Measurements from ENCODE around the gene SORT1. TPM values are rescaled to one million over a fixed set of nuclear protein-coding genes. Genes with fewer than 3 reads are reported as not detected.
"Not testable (repeated sequence)": the region's sequence is repeated elsewhere in the genome, so short reads cannot be mapped to it uniquely, and the experiment has no call there.

Gene SORT1
- total RNA-seq, 2 experiments from 2014 or later: 10.8 to 14.0 TPM

- H3K4me3 Mint-ChIP-seq: no peak overlapping the region
- CTCF ChIA-PET: interaction anchor here (0.7 to 8.8 kb wide), 8 partner anchors 9 to 196 kb away, joined by 3 to 166 read pairs (median 4); no protein-coding TSS in a partner anchor
- peaks cover 4% of the 10 kb centered on the region for H3K36me3 Mint-ChIP-seq (ENCODE audit: low read depth)
- H3K27me3 Mint-ChIP-seq (ENCODE audit: low read depth): peaks cover 37% of the 10 kb centered on the region
- H3K27ac Mint-ChIP-seq: no peak overlapping the region
- peaks cover 44% of the 10 kb centered on the region for H3K4me1 Mint-ChIP-seq (ENCODE audit: low read depth)
- POLR2A ChIA-PET: no interaction called here
- ATAC-seq (no peak), DNase-seq (no peak)
- H3K9me3 Mint-ChIP-seq (ENCODE audit: insufficient read depth): no peaks in the 10 kb centered on the region
Observed at GRCh38 chr1:109395602-109396512, 1.9 kb downstream of the SORT1 start.

DNA sequence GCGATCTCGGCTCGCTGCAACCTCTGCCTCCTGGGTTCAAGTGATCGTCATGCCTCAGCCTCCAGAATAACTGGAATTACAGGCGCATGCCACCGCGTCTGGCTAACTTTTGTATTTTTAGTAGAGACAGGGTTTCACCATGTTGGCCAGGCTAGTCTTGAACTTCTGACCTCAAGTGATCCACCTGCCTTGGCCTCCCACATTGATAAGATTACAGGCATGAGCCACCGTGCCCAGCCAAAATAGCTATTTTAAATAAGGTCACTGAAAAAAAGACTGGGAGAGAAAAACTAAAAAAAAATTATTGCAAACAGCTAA lies 2.5 kb downstream of the SORT1 start:
- peaks cover 40% of the 10 kb centered on the region for H3K27me3 Mint-ChIP-seq (ENCODE audit: low read depth)
- H3K4me1 Mint-ChIP-seq (ENCODE audit: low read depth): peaks cover 44% of the 10 kb centered on the region
- H3K36me3 Mint-ChIP-seq (ENCODE audit: low read depth); H3K9me3 Mint-ChIP-seq (ENCODE audit: insufficient read depth); H3K4me3 Mint-ChIP-seq; DNase-seq; H3K27ac Mint-ChIP-seq; POLR2A ChIA-PET; ATAC-seq: not testable (repeated sequence)
- CTCF ChIA-PET: interaction anchor here (0.7 to 8.8 kb wide), 3 partner anchors 64 to 131 kb away, joined by 3 to 166 read pairs (median 4); no protein-coding TSS in a partner anchor

DNA sequence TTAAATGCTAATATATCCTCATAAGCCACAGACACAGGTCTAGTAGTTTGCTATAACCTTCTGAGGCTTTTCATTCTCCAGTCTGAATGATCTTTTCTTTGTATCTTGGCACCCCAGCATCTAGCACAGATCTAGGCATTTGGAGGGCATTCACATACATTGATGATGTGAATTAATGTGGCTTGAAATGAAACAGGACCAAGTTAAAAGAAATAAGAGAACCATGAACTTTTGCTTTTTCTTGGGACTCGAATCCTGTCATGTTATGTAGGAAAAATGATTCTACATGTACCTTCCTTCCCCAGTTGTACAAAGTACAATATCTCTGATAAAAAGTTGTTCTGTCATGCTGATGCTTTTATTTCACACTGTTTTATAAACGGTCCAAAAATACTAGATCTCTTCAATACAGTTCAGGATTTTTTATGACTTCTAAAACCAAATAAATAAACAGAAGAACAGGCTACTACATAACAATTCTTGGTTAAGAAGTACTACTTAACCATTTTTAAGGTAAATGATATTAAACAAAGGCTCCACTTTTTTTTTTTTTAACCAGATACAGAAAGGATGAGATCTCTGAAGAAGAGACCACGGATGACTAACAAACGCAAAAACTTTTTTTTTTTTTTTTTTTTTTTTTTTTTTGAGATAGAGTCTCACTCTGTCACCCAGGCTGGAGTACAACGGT lies 3.0 kb downstream of the SORT1 start:
- peaks cover 49% of the 10 kb centered on the region for H3K4me1 Mint-ChIP-seq (ENCODE audit: low read depth)
- CTCF ChIA-PET: interaction anchor here (0.9 to 8.8 kb wide), 3 partner anchors 117 to 130 kb away, joined by 4 to 166 read pairs (median 7); no protein-coding TSS in a partner anchor
- no peak for ATAC-seq

DNA sequence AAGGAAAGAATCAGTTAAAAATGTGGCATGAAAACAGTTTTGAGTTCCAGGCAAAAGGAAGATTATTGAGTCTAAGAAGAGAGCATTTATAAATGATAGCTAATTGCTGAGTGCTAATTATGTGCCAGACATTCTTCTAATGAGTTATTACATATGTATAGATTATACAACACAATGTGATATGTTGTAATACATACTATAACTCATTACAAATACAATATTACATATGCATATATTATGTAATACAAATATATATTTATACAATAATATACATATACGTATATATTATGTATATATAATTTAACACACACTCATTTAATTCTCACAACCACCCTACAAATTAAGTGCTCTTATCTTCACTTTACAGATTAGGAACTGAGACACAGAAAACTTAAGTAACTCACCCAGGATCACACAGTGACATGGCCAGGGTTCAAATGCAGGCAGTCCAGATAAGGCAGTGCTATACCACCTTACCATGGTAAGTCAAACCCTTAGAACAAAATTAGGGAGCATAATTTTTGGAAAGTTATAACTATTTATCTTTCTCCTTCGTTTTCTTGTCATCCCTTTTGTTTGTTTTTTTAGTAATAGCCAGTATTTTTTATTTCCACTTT lies 4.0 kb downstream of the SORT1 start:
- CTCF ChIA-PET: interaction anchor here (1.3 to 1.7 kb wide), 2 partner anchors 23 to 116 kb away, joined by 3 to 7 read pairs; no protein-coding TSS in a partner anchor
- no peak for ATAC-seq
- Mint-ChIP-seq H3K4me1 (ENCODE audit: low read depth) (peaks cover 46% of the 10 kb centered on the region), H3K27ac (no peak overlapping the region), H3K9me3 (ENCODE audit: insufficient read depth) (no peaks in the 10 kb centered on the region), H3K36me3 (ENCODE audit: low read depth) (peaks cover 3% of the 10 kb centered on the region), H3K4me3 (no peak overlapping the region), H3K27me3 (ENCODE audit: low read depth) (peaks cover 48% of the 10 kb centered on the region)
- POLR2A ChIA-PET: no interaction called here
- DNase-seq: no peak

More for the DNA sequence above, 3.0 kb downstream of the SORT1 start:
- H3K4me3 Mint-ChIP-seq: no peak overlapping the region
- H3K36me3 Mint-ChIP-seq (ENCODE audit: low read depth): peaks cover 3% of the 10 kb centered on the region
- peaks cover 44% of the 10 kb centered on the region for H3K27me3 Mint-ChIP-seq (ENCODE audit: low read depth)
- DNase-seq: no peak
- H3K27ac Mint-ChIP-seq: no peak overlapping the region
- H3K9me3 Mint-ChIP-seq (ENCODE audit: insufficient read depth): no peaks in the 10 kb centered on the region
- POLR2A ChIA-PET: no interaction called here

DNA sequence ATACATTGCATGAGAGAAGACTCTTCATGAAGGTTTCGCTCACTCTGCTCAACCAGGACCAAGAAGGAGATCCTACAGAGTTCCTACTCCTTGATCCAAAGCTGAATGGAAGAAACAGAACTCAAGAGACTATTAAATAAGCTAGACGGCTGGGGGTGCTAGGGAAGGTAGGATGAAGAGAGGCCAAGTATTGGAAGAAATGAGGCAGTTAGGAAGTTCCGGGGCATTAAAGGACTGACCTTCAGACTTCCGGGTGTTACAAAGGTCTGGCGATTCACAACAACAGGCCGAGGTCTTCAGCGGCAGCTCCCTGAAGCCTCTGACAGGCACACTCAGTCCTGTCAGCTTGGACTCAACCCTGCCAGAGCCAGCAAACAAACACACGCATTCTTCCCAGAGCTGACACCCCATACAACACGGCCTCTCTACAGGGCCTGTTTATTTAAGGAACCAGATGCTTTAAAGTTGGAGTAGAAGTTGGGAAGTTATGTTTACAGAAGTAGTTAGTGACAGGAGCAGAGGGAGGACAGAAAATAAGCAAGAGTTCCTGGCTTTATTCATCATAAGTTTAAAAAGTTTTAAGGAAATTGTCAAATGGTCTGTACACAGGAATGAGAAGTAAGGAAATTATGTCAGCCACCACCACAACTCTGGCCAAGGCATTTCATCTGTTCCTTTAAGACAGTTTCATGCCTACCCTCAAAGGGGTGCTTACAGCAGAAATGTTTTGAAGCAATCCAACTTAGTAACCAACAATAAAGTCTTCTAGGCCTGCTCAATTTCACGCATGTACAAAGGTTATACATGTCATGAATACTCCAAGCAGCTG lies 4.7 kb downstream of the SORT1 start:
- ChIA-PET CTCF (interaction anchor here (1.3 to 2.4 kb wide), 4 partner anchors 22 to 140 kb away, joined by 3 to 8 read pairs (median 6); no protein-coding TSS in a partner anchor), POLR2A (no interaction called here)
- Mint-ChIP-seq H3K36me3 (ENCODE audit: low read depth) (peaks cover 3% of the 10 kb centered on the region), H3K27me3 (ENCODE audit: low read depth) (peaks cover 50% of the 10 kb centered on the region), H3K4me1 (ENCODE audit: low read depth) (peaks cover 39% of the 10 kb centered on the region), H3K4me3 (no peak overlapping the region), H3K27ac (no peak overlapping the region), H3K9me3 (ENCODE audit: insufficient read depth) (no peaks in the 10 kb centered on the region)
- DNase-seq (no peak), ATAC-seq (no peak)

- Mint-ChIP-seq H3K4me3 (no peak overlapping the region), H3K4me1 (ENCODE audit: low read depth) (peaks cover 38% of the 10 kb centered on the region), H3K9me3 (ENCODE audit: insufficient read depth) (no peaks in the 10 kb centered on the region), H3K36me3 (ENCODE audit: low read depth) (peaks cover 3% of the 10 kb centered on the region), H3K27me3 (ENCODE audit: low read depth) (peaks cover 50% of the 10 kb centered on the region), H3K27ac (no peak overlapping the region)
- DNase-seq: no peak
- no peak for ATAC-seq
- ChIA-PET POLR2A (no interaction called here), CTCF (interaction anchor here (0.6 to 2.4 kb wide), 4 partner anchors 7 to 279 kb away, joined by 3 to 11 read pairs (median 7); no protein-coding TSS in a partner anchor)
Observed at GRCh38 chr1:109392037-109392787, 5.5 kb downstream of the SORT1 start.

DNA sequence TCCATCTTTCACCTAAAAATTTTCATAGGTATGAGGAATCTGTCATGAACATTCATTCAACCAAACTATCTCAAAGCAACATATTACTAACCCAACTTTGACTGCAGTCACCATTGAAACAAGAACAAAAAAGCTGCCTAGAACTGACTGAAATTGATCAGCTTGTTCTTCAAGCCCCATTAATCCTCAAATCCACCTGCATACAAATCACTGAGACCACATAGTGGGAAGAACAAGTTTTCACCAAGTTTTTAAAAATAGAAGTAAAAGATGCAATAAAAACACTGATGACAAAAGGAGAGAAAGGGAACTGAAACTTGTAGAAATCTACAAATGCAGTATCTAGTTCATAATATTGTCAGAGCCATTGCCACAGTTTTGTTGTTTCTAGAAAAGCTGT lies 6.1 kb downstream of the SORT1 start:
- H3K27ac Mint-ChIP-seq: no peak overlapping the region
- no peaks in the 10 kb centered on the region for H3K36me3 Mint-ChIP-seq (ENCODE audit: low read depth)
- no peak overlapping the region for H3K4me3 Mint-ChIP-seq
- H3K4me1 Mint-ChIP-seq (ENCODE audit: low read depth): peaks cover 34% of the 10 kb centered on the region
- POLR2A ChIA-PET: no interaction called here
- ATAC-seq: no peak
- H3K27me3 Mint-ChIP-seq (ENCODE audit: low read depth): peaks cover 45% of the 10 kb centered on the region
- no peaks in the 10 kb centered on the region for H3K9me3 Mint-ChIP-seq (ENCODE audit: insufficient read depth)
- CTCF ChIA-PET: interaction anchor here (1.7 to 2.4 kb wide), 4 partner anchors 8 to 141 kb away, joined by 3 to 11 read pairs (median 7); no protein-coding TSS in a partner anchor
- DNase-seq: no peak

DNA sequence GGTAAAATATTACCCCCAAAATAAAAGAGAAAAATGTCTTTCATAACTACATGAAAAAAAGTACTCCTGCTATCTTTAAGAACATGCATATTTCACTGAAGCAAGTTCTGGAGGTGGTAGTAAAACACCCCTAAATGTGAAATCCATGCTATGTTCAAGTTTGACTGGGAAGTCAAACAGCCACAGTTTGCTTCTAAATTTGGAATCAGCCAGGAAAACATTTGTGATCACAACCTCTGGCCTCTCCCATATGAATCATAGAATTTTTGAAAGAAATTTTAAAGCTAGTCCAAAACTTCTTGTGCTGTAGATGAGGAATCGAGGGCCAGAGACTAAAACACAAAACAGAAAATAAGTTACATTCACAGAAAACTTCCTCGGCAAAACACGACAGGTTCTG lies 6.6 kb downstream of the SORT1 start:
- Mint-ChIP-seq H3K27ac (no peak overlapping the region), H3K4me1 (ENCODE audit: low read depth) (peaks cover 32% of the 10 kb centered on the region), H3K36me3 (ENCODE audit: low read depth) (no peaks in the 10 kb centered on the region), H3K4me3 (no peak overlapping the region), H3K27me3 (ENCODE audit: low read depth) (peaks cover 40% of the 10 kb centered on the region), H3K9me3 (ENCODE audit: insufficient read depth) (no peaks in the 10 kb centered on the region)
- ChIA-PET CTCF (interaction anchor here (0.7 to 2.4 kb wide), 6 partner anchors 8 to 142 kb away, joined by 3 to 11 read pairs (median 4); no protein-coding TSS in a partner anchor), POLR2A (interaction anchor here (0.7 kb wide), 1 partner anchor 109 kb away, joined by 3 read pairs; no protein-coding TSS in a partner anchor)
- no peak for DNase-seq
- ATAC-seq: no peak

- Mint-ChIP-seq H3K9me3 (ENCODE audit: insufficient read depth) (no peaks in the 10 kb centered on the region), H3K27me3 (ENCODE audit: low read depth) (peaks cover 28% of the 10 kb centered on the region), H3K4me3 (no peak overlapping the region), H3K36me3 (ENCODE audit: low read depth) (no peaks in the 10 kb centered on the region), H3K4me1 (ENCODE audit: low read depth) (peaks cover 22% of the 10 kb centered on the region), H3K27ac (no peak overlapping the region)
- POLR2A ChIA-PET: no interaction called here
- ATAC-seq (no peak), DNase-seq (no peak)
- CTCF ChIA-PET: interaction anchor here (1.0 to 2.2 kb wide), 3 partner anchors 10 to 113 kb away, joined by 3 to 11 read pairs (median 4); no protein-coding TSS in a partner anchor
Observed at GRCh38 chr1:109389638-109390341, 7.9 kb downstream of the SORT1 start.

Measured in activated CD8-positive, alpha-beta T cell treated with anti-CD3 and anti-CD28 coated beads, Interleukin-2, amount 10 ng/mL, durations not matched to agents 7 days and 5 days (primary cell).